ENCODE measurements around the gene PDE8B. TPM values are rescaled to one million over a fixed set of nuclear protein-coding genes. Genes with fewer than 3 reads are reported as not detected.

The PDE8B gene
- total and polyA plus RNA-seq, 4 donors, result 0.19 to 0.82 (median 0.49) TPM

DNA sequence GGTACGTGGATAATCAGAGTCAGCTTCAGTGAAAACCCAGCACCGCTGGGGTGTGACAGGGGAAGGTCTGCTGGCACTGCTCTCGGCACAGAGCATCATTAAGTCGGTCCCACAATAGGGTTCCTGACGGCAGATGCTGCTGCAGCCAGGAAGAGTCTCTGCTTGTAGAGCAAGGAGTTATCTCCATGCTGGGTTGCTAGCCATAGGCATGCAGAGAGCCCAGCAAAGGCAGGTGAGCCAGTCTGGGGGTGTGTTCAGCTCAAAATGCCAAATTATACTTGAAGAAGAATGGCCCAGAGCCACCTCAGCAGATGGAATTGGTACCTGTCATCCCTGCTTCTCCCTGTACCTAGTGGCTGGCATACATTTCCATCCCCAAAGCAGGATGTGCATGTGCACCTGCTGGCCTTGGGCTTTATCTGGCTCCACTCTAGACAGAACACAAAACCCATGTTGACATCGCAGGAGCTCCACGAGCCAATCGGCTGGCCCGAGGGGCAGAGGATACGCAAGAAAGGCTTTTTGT, 180.8 kb downstream of the PDE8B start:
- TF ChIP-seq, protein P1, sequence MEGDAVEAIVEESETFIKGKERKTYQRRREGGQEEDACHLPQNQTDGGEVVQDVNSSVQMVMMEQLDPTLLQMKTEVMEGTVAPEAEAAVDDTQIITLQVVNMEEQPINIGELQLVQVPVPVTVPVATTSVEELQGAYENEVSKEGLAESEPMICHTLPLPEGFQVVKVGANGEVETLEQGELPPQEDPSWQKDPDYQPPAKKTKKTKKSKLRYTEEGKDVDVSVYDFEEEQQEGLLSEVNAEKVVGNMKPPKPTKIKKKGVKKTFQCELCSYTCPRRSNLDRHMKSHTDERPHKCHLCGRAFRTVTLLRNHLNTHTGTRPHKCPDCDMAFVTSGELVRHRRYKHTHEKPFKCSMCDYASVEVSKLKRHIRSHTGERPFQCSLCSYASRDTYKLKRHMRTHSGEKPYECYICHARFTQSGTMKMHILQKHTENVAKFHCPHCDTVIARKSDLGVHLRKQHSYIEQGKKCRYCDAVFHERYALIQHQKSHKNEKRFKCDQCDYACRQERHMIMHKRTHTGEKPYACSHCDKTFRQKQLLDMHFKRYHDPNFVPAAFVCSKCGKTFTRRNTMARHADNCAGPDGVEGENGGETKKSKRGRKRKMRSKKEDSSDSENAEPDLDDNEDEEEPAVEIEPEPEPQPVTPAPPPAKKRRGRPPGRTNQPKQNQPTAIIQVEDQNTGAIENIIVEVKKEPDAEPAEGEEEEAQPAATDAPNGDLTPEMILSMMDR (IDR thresholded peaks at IDR 0.05; ENCODE audit: low read depth, low read length, missing input control), result no peak
- TF ChIP-seq FOXA2 (IDR thresholded peaks at IDR 0.05) (no peak), SP1 (IDR thresholded peaks at IDR 0.05) (no peak), EGR1 (IDR thresholded peaks at IDR 0.05; ENCODE audit: low read depth in 2 of 2) (no peak), TAF1 (conservative IDR thresholded peaks at IDR 0.05) (no peak), RAD21 (IDR thresholded peaks at IDR 0.05) (no peak), YY1 (IDR thresholded peaks at IDR 0.05) (no peak), GABPA (IDR thresholded peaks at IDR 0.05 in 1 of 2, conservative IDR thresholded peaks at IDR 0.05 in 1 of 2) (no peak), NR2F2 (IDR thresholded peaks at IDR 0.05) (no peak), RXRA (IDR thresholded peaks at IDR 0.05) (no peak), HNF4G (IDR thresholded peaks at IDR 0.05) (no peak)
- TF ChIP-seq, protein P2, sequence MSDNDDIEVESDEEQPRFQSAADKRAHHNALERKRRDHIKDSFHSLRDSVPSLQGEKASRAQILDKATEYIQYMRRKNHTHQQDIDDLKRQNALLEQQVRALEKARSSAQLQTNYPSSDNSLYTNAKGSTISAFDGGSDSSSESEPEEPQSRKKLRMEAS (IDR thresholded peaks at IDR 0.05), result no peak
- TF ChIP-seq, protein P3, sequence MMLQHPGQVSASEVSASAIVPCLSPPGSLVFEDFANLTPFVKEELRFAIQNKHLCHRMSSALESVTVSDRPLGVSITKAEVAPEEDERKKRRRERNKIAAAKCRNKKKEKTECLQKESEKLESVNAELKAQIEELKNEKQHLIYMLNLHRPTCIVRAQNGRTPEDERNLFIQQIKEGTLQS (IDR thresholded peaks at IDR 0.05), result no peak
- TF ChIP-seq, protein P4, sequence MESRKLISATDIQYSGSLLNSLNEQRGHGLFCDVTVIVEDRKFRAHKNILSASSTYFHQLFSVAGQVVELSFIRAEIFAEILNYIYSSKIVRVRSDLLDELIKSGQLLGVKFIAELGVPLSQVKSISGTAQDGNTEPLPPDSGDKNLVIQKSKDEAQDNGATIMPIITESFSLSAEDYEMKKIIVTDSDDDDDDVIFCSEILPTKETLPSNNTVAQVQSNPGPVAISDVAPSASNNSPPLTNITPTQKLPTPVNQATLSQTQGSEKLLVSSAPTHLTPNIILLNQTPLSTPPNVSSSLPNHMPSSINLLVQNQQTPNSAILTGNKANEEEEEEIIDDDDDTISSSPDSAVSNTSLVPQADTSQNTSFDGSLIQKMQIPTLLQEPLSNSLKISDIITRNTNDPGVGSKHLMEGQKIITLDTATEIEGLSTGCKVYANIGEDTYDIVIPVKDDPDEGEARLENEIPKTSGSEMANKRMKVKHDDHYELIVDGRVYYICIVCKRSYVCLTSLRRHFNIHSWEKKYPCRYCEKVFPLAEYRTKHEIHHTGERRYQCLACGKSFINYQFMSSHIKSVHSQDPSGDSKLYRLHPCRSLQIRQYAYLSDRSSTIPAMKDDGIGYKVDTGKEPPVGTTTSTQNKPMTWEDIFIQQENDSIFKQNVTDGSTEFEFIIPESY (IDR thresholded peaks at IDR 0.05), result no peak
- TF ChIP-seq, protein P5, sequence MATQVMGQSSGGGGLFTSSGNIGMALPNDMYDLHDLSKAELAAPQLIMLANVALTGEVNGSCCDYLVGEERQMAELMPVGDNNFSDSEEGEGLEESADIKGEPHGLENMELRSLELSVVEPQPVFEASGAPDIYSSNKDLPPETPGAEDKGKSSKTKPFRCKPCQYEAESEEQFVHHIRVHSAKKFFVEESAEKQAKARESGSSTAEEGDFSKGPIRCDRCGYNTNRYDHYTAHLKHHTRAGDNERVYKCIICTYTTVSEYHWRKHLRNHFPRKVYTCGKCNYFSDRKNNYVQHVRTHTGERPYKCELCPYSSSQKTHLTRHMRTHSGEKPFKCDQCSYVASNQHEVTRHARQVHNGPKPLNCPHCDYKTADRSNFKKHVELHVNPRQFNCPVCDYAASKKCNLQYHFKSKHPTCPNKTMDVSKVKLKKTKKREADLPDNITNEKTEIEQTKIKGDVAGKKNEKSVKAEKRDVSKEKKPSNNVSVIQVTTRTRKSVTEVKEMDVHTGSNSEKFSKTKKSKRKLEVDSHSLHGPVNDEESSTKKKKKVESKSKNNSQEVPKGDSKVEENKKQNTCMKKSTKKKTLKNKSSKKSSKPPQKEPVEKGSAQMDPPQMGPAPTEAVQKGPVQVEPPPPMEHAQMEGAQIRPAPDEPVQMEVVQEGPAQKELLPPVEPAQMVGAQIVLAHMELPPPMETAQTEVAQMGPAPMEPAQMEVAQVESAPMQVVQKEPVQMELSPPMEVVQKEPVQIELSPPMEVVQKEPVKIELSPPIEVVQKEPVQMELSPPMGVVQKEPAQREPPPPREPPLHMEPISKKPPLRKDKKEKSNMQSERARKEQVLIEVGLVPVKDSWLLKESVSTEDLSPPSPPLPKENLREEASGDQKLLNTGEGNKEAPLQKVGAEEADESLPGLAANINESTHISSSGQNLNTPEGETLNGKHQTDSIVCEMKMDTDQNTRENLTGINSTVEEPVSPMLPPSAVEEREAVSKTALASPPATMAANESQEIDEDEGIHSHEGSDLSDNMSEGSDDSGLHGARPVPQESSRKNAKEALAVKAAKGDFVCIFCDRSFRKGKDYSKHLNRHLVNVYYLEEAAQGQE (IDR thresholded peaks at IDR 0.05), result no peak
- 94% methylated on average over 10 of the region's 10 CpGs for WGBS
- no peak for DNase-seq (ENCODE audit: low spot score)
- no peaks in the 10 kb centered on the region for H3K27me3 ChIP-seq (ENCODE audit: control insufficient read depth in 4 of 4, insufficient read depth in 4 of 4, low read length in 3 of 4)
- H3K36me3 ChIP-seq (ENCODE audit: control insufficient read depth in 4 of 4, insufficient read depth in 3 of 4, low read depth in 1 of 4, low read length in 3 of 4), result no peaks in the 10 kb centered on the region
- no peaks in the 10 kb centered on the region for H3K9me3 ChIP-seq (ENCODE audit: control insufficient read depth in 4 of 4, low read length in 3 of 4)
- peaks cover 0 to 15% (median 8%) of the 10 kb centered on the region in 4 donors for H3K4me1 ChIP-seq (ENCODE audit: control insufficient read depth in 4 of 4, insufficient read depth in 4 of 4, low read length in 3 of 4)
- no peak overlapping the region for H3K4me3 ChIP-seq (ENCODE audit: low read depth in 1 of 3, low read length in 3 of 3)
- peak overlapping the region in 1 of 2 donors; percentile 23 for H3K27ac ChIP-seq (ENCODE audit: low read depth in 1 of 2, low read length in 2 of 2)
- H3K9ac ChIP-seq (ENCODE audit: low read depth in 1 of 2, low read length in 2 of 2), result no peak overlapping the region
